MM.1S (cell line): Measurements from ENCODE around the gene CIB2.

ENCODE experiments used
- EZH2 ChIP-seq: fragments of 300-600 bp; sonication (generic); optimal IDR thresholded peaks from 2 replicates; pipeline ENCODE3; 2017; ENCODE audit warnings: low read depth, mild to moderate bottlenecking, antibody characterized with exemption, low read length, mixed read lengths
- TF ChIP-seq, protein P1 (sequence below): fragments of 300-600 bp; sonication (generic); IDR thresholded peaks from 2 replicates; pipeline ENCODE4 v1.5.1; 2016; ENCODE audit warnings: antibody characterized with exemption, low read length, mixed read lengths

DNA sequence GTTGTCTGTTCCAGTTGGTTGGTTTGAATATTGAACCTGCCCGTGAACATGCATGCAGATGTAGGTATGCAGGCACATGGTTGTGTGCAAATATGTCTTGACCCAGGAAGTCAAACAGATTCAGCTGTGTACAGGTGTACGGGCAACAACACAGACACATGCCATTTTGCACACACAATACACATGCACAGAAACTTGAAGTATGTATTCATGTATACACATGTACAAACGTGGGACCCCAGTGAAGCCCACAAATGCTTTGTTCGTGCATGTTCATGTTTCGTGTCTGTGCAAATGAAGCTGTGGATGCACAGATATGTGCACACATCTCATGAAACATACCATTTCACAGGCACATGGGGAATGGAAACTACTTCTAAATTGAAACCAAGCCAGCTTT lies 48.7 kb upstream of the CIB2 start:
- TF ChIP-seq EZH2, result no peak
- TF ChIP-seq, protein P1, sequence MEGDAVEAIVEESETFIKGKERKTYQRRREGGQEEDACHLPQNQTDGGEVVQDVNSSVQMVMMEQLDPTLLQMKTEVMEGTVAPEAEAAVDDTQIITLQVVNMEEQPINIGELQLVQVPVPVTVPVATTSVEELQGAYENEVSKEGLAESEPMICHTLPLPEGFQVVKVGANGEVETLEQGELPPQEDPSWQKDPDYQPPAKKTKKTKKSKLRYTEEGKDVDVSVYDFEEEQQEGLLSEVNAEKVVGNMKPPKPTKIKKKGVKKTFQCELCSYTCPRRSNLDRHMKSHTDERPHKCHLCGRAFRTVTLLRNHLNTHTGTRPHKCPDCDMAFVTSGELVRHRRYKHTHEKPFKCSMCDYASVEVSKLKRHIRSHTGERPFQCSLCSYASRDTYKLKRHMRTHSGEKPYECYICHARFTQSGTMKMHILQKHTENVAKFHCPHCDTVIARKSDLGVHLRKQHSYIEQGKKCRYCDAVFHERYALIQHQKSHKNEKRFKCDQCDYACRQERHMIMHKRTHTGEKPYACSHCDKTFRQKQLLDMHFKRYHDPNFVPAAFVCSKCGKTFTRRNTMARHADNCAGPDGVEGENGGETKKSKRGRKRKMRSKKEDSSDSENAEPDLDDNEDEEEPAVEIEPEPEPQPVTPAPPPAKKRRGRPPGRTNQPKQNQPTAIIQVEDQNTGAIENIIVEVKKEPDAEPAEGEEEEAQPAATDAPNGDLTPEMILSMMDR, result no peak
